Measurements from ENCODE around the gene ABHD16A.
A peak's percentile ranks its signal among the peaks of the same experiment; 100 is the strongest.

ABHD16A gene

DNA sequence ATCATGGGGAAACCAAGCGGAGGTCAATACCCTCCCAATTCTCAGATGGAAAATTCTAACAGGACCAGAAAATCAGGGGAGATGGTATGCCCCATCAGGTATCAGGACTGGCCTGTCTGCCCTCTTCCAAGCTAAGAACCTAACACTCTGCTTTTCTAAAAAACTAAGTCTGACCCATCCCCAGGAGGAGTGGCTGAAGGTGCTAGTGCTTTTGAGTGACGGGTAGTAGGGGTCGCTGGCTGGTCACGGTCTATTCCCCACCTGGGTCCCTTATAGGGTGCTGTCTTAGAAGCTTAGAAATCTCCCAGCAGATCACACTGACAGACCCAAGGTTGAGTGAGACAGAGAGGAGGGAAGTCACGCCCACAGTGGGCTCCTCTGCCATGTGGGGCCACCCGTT, 9.6 kb downstream of the ABHD16A start:
- intact Hi-C loops (cut with DNase I) = no loop called here
- no peak for DNase-seq

DNA sequence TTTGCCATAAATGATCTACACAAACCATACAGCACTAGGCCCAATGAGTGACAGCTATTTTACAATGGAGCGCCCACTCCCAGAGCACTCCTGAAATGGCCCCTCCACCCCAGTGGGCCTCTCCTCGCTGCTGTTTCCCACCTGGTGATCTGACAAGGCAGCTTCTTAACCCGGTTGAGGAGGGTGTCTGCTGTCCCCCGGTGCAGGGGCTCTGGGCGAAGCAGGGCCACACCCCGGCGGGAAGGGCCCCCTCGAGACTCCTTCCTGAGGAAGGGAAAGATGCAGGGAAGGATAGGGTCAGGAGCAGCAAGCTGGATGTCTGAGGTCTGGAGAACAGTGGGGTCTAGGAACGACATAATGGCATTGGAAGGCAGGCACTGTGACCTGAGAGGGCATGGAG, 10.2 kb downstream of the ABHD16A start:
- DNase-seq = no peak
- intact Hi-C loops (cut with DNase I) = no loop called here

DNA sequence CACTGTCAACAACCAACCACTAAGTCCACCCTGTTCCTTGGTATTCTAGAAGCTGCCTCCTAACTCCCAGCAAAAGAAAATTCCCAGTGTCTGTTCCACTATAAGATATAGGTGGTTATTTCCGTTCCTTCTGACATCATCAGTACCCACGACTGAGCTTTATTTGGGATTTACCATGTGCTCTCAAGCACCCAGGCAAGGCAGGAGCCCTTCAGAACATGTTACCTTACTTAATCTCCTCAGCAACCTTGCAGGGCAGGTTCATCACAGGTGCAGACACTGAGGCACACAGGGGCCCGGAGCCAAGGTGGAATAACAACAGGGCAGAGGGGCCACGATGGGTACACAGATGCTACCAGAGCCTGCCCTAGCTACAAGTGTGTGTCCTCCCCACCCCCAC, 10.8 kb downstream of the ABHD16A start:
- DNase-seq = peak in 21 of 42 donors; percentile 11 to 78 (median 39)
- intact Hi-C loops (cut with DNase I) = no loop called here

DNA sequence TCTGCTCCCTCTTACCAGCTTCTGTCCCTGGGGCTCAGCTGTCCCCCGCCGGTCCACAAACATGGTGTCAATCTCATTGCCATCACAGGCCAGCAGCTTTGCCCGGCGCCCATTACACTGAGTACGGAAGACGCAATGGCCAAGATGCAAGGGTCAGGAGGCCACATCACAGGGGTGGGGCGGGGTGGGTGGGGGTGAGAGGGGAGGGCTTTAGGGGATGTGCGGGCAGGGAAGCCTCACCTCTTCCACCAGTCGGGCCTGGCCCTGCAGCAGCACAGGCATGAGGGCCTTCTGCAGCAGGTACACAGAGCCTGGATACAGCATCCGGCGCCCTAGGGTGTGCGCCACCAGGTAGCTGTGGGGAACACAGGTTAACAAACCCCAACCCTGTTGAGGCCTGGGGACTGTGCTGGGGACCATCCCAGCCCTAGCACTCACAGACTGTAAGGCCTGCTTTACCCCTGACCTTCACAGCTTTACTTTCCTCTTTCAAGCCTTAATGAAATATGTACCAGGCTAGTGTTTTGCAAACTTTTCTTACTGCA, 11.5 kb downstream of the ABHD16A start:
- no peak for DNase-seq
- intact Hi-C loops (cut with DNase I) = no loop called here

DNA sequence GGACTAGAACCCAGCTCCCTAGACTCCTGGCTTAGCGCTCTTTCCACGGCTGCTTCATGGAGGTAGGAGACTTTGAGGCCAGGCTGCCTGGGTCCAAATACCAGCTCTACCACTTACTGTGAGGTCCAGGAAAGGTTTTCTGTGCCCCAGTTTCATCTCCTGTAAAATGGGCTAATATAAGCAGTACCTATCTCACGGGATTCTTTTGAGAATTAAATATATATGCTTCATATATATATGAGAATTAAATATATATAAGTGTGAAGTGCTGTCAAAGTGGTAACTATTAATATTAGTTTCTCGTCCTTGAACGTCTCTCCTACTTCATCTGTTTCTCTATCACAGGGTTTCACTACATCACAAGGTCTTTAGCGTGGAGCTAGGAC, 12.1 kb downstream of the ABHD16A start:
- no peak for DNase-seq
- intact Hi-C loops (cut with DNase I) = no loop called here

DNA sequence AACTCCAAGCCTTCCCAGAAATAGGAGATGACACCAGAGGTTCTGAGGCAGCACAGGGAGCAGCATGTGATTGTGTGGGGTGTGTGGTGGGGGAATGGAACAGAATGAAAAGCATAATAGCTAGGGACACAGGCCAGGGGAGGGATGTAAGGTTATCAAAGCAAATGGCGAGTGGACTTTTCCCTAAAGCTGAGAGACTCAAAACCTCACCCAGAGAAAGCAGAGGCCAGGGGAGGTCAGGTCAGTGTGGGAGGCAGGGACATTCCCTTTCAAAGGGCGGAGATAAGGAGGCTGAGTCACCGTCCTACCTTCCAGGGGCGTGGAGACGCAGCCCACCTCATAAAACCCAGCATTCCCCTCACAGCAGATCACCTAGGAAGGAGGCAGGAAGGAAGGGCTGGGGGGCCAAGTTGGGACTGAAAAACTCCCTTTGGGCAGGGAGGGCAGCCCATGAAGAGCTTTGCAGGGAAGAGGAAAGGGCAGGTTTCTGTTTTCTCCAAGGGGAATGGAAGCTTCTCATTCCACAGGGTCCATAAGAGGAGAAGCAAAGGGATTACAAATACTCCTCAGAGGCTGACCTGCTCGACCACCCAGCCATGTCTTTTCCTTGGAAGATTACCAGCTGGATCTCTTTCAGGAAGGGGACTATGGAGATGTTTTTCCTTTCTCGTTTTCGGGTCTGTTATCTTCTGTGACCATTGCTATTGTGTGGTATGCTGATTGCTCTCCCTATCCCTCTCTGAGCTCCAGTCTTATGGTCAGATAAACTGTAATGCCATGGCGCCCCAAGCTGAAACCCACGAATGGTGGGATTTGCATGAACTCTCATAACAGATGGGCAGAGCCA, 12.7 kb downstream of the ABHD16A start:
- DNase-seq = peak in 34 of 42 donors; percentile 12 to 79 (median 54)
- intact Hi-C loops (cut with DNase I) = no loop called here

DNA sequence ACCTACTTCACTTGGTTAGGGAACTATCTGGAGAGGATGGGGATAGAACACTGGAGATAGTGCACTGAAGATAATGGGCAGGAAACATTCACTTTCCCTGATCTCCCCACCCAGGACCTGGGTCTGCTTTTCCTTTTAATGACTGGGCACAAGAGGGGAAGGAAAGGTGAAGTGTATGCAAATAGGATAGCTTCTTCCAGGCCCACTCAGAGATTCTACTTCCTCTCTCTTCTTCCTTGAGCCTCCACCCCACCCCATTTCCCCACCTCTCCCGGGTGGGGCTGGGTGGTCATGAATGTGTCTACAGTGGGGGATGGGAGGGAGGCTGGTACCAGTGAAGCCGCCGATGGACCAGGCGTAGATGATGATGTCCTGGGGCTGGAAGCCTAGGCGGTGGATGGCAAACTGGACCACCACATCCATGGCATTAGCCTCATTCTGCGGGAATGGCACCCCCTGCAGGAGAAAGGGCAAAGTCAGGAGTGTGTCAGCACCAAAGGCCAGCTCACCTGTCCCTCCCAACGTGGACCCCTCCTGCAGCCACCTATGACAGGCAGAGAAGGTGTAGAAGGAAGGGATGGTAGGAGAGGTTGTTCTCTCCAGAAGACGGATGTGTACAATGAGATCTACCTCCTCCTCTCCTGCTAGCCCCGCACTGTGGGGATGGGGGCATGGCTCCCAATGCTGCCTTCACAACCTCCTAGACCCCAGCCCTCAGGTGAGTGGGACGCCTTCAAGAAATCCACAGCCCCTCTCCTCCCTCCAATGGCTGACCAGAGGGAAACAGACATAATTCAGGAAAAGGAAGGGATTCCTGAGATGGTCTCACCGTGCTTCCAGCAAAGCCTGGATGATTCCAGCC, 13.6 kb downstream of the ABHD16A start:
- intact Hi-C loops (cut with DNase I) = no loop called here

DNA sequence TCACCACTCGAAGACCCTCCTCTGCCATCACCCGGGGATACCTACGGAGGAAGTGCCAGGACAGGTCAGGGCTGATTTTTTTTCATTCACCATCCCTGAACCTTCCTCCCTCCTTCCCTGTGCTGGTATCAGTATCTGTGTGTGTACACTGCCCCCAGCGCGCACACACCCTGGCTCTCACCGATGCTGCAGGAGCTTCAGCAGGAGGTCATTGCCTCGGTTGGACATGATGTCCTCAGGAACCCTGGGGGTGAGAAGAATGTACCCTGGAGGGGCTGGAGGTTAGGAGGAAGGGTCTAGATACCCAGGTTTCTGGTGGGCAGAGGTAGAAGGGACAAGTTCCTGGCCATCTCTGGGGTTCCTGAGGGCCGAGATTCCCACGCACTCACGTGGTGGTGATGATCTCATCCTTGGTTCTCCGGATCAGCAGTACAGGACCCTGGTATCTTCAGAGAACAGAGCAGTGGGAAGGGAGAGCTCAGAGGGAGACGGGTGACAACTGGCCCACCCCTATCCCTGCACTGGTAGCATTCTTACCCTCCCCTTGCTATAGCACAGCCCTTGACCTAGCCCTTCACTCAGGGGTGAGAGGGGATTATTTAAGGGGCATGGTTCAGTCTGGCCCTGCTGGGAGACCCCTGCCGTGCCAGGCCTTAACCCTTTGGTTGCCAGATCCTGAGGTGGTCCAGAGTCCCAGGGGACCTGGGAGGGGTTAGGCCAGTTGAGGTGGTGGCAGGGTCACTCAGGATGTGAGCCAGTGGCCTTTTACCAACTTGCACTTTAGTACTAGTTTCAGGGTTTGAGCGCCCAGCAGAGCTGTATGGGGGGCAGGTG, 15.0 kb downstream of the ABHD16A start:
- no peak for DNase-seq
- intact Hi-C loops (cut with DNase I) = no loop called here

More for the DNA sequence above, 13.6 kb downstream of the ABHD16A start:
- no peak for DNase-seq

DNA sequence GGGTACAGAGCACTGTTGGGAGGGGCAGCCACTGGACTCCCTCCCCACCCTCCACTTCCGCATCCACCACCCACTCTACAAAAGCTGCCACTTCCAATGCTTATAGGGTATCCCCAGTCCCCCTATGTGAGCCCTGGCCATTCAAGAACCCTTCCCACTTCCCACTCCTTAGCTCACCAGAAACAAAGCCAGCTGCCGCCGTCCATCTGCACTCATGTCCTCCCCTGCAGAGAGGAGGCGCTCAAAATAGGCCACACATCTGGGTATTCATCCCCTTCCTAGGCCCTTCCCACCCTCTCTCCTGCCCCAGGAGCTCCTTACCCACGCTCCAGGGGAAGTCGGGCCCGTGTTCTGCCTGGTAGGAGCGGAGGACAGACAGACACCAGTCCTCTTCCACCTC, 15.8 kb downstream of the ABHD16A start:
- no peak for DNase-seq
- intact Hi-C loops (cut with DNase I) = no loop called here

DNA sequence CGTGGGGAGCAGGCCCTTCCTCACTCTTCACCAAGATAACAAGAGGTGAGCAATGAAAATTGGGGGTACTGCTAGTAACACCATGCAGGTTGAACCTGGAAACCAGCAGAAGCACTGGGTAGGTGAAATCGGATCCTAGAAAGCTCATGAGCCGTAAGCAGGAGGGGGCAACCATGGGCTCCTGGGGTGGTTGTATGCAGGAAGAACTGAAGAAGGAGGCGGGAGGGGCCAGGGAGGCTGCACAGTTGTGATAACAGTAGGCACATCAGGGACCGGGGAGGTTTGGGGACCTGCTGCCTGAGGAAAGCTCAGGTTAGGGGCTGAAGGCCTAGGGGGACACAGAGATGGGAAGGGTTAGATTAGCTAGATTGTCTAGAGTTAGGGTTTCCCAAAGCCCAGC, 16.6 kb downstream of the ABHD16A start:
- intact Hi-C loops (cut with DNase I) = no loop called here

DNA sequence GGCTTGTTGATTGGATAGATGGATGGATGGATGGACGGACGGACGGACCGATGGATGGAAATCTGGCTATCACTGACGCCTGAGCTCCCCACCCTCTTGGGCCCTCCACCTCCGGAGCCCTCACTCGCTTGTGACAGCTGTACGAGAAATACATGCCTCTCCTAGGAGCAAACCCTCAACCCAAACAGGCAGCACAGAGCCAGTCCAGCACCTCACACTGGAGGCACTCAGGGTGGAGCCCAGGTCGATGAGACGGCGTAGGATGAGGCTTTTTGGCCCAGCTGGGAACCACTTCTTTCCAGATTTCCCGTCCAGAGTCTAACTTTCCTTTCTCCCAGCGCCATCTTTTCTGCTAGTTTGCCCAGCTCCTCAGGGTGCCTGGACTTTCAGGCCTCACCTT, 19.5 kb downstream of the ABHD16A start:
- intact Hi-C loops (cut with DNase I) = no loop called here
- no peak for DNase-seq

More for the DNA sequence above, 16.6 kb downstream of the ABHD16A start:
- DNase-seq = no peak

DNA sequence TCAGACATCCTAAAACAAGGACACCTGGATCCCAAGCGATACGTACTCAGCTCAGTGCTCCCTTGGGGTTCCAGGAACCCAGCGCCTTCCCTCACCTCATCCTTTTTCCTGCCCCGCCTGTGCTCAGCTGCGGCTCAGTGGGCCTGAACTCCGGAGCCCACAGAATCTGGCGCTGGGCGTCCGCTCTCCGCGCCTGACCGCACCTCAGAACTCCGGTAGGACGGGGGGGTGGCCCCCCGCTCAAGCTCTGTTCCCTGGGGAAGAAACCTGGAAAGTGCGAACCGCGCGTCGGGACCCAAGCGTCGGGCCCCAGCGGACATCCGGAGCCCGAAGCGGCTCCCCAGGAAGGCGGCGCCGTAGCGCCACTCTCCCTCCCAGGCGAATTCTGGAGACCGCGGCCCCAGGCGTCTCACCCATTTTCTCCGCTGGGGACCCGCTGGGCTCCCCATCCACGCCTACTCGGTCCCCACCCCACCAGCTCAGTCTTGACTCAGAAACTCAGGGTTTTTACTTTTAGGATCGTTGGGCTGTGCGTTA, 21.9 kb downstream of the ABHD16A start:
- intact Hi-C loops (cut with DNase I) = loop anchor here (2.0 kb wide), 1 partner anchor 150 kb away; no protein-coding TSS in a partner anchor
- DNase-seq = peak in 23 of 42 donors; percentile 18 to 67 (median 38)

DNA sequence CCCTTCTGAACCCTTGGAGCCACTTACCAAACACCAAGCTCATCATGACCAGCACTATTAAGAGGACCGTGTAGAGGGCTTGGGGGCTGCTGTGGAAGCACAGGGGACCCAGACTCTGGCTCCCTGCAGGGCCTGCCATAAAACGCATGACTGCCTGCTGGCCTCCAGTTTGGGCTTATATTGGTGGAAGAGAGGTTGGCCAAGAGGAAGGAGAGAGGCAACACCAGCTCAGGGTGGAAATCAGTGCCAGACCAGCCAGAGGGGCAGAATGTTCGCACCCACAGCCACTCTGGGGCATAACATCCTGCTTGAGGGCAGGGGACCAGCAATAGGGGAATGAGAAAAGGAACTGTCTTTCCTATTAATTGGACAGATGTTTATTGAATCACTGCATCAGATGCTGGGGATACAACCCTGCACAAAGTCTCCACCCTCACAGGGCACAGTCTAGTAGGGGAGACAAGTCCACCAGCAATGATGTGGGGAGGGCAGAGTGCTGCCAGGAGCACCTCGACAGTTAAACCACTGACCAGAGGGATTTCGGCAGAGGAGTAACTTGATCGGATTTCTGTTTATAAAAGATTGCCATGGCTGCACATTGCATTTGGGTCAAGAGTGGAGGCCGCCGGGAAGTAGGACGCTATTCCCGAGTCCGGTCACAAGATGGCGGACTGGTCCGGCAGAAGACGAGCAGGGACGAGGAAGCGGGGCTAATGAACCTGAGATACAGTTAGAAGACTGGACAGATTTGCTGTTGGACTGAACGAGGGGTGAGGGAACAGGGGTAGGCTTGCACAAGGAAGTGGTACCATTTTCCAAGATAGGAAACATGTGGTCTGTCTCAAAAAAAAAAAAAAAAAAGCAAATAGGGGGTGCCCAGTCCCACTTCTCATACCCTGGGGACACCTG, 22.6 kb downstream of the ABHD16A start, which contains the start of gene LY6G5C:
Gene LY6G5C, minus strand, starts transcription at position 842 of the 909 bp plus-strand sequence. Its CDS starts 694 bp downstream, at position 148.
- intact Hi-C loops (cut with DNase I) = loop anchor here (2.0 kb wide), 1 partner anchor 150 kb away; no protein-coding TSS in a partner anchor
- peak; percentile 69 to 93 (median 82) for DNase-seq

DNA sequence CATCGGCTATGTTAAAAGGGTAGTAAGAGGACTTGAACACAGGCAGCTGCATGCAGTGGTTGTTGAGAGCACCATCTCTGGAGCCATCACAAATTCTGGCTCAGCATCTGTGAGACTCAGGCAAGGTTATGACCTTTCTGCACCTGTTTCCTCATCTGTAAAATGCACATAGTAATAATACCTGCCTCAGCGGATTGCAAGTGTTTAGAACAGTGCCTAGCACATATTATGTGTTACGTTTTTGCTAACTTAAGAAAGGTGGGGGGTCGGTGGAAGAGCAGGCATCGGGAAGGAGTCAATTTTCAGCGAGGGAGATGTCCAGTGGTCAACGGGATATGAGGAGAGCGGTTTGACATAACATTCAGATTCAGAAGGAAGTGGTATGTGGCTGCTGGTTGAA, 25.2 kb downstream of the ABHD16A start:
- intact Hi-C loops (cut with DNase I) = no loop called here
- DNase-seq = no peak

DNA sequence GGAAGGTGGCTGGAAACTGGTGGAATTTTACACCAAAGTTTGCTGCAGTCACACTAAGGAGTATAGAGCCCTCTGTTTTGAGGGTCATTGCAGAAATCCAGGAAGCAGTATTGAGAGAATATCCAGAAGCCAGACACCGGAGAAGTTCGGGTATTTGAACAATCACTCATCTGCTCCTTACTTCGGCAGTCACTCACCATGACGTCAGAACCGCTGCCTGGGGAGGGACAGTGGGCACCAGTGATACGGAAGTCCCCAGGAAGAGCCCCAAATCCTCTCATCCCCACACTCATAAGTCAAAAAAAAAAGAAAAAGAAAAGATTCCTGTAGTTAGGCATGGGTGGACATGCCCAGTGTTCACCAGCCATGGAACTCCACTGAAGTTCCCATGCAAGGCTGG, 26.2 kb downstream of the ABHD16A start:
- intact Hi-C loops (cut with DNase I) = no loop called here

DNA sequence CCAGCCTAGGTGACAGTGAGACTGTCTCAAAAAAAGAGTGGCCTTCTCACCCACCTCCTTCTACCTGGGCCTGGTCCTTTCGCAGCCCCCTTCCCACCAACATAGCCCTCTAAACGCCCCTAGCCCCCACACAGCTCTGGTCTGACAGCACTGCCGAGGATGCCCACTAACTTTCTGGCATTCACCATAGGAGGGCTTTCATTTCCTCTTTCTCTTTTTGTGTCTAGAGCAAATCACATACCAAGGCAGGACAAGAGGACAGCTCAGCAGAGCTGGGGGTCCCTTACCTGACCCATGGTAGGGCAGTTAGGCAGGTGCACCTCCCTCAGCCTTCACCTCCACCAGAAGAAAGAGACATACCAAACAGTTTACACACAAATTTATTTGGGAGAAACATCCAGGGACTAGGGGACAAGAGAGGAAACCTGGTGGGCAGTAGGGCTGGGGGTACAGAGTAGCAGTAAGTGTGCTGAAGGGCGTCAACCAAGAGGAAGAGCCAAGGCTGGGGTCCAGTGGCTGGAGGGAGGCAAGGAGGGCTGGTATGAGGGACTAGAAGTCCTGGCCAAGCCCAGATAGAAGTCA, 26.7 kb downstream of the ABHD16A start:
- intact Hi-C loops (cut with DNase I) = no loop called here
- no peak for DNase-seq

More for the DNA sequence above, 26.2 kb downstream of the ABHD16A start:
- no peak for DNase-seq

DNA sequence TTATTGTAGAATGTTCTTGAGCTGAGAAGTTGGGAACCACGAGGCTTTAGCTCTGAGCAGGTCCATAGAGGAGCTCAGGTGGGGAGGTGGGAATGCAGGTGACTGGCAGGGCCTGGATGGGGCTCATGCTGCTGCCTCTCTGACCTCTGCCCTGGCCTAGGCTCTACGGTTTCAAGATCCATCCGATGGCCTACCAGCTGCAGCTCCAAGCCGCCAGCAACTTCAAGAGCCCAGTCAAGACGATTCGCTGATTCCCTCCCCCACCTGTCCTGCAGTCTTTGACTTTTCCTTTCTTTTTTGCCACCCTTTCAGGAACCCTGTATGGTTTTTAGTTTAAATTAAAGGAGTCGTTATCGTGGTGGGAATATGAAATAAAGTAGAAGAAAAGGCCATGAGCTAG, 33.4 kb downstream of the ABHD16A start, which contains the start of gene LY6G5B:
Gene LY6G5B, plus strand, starts transcription at position 301 of the 400 bp plus-strand sequence. CDS start 975 bp downstream, outside the sequence.
- intact Hi-C loops (cut with DNase I) = loop anchor here (5.0 kb wide), 1 partner anchor 47 kb away; the partner anchor contains the start of gene PRRC2A
- no peak for DNase-seq
